ENCODE measurements around the gene GRIA2.

Gene GRIA2

DNA sequence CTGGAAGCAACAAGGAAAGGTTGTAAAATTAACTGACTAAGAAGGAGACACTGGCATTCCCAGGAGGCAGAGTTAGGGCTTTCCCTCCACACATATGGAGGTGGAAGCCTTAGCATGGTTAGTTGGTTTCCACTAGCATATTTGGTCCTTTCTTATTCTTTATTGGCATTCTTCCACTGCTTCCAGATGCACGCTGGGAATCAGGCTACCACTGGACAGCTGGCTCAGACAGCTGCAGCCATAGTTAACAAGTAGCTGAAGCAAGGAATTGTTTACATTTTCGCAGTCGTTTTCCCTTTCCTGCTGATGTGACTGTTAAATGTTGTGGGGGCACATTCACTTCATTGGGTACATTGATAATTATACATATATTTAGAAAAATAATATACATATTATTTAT lies 169.2 kb downstream of the GRIA2 start:
- no peak for DNase-seq (ENCODE audit: low spot score)

DNA sequence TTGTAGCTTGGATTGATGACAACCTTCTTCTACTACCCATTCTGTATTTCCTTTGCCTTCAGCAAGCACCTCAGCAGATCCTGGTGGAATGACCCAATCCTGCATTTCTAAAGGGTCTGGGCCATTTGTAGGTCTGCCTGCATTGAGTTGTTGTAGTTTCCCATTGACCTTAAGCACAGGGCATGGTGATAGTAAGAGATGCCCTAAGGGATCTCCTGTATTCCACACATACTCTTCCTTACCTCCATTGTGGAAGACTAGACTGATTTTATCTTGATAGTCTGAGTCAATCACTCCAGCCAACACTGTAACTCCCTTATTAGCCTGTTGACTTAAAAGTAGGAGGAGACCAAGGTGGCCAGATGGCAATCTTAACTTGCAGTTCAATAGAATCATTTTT lies 184.5 kb downstream of the GRIA2 start:
- DNase-seq (ENCODE audit: low spot score): no peak

Data from AG08396 (cell line).